ENCODE results near the gene DIPK1B.

DIPK1B gene

GRCh38 chr9:136673088-136673974 is 39.0 kb upstream of the DIPK1B start:
- DNase-seq, result no peak

DNA sequence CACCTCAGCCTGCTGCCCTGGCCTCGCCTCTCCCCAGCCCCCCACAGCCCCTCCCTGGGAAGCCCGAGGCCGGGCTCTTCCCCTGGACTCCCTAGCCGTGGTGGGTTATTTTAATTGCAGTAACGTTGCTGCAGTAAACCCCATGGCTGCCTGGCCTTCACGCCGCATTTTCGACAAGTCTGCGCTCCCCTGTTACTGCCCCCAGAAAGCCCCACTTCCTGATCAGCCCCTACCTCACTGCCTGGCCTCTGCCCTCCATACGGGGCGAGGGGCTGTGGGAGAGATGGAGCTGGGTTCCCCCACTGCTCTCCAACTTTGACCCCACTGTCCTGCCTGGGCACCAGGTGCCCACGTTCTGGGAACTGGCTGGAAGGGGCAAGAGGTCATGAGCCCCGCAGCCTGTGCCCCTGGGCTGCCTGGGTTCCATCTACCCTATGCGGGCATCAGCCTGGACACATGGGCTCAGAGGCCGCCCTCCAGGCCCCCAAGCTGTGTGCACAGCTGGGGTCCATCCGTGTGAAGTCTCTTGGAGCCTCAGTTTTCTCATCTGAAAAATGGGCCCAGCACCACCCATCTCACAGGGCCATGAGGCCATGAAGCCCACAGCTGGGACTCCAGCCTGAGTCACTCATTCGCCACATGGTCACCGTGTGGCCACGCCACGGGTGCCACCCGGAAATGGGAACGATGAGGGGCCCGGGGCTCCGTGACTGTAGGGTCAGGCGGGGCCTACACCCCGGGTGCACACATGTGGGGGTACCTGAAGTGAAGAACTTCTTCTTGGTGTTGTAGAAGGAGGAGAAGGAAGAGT is 38.2 kb upstream of the DIPK1B start:
- DNase-seq, result no peak

- no peak for DNase-seq
Measured at GRCh38 chr9:136674786-136675349, 37.5 kb upstream of the DIPK1B start.

GRCh38 chr9:136675477-136676296 is 36.7 kb upstream of the DIPK1B start:
- DNase-seq, result no peak

GRCh38 chr9:136676297-136676794 is 36.0 kb upstream of the DIPK1B start:
- DNase-seq, result no peak

GRCh38 chr9:136676920-136677686 is 35.3 kb upstream of the DIPK1B start:
- no peak for DNase-seq

DNA sequence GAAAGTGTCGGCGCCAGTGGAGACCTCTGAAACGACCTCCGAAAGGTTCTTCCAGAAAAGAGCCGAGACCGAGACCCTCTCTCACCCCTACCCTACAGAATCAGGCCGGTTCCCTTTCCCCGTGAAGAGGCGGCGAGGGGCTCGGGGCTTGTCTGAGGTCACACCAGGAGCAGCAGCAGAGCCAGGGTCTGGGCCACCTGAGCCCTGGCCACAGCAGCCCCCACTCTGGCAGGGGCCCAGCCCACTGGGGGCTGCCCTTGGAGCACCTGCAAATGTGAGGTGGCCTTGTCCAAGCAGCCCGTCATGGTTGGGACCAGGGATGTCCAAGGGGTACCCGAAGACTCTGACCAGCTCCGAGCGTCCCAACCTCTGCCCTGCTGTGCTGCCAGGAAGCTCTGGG is 34.3 kb upstream of the DIPK1B start:
- DNase-seq, result no peak

- DNase-seq, result no peak
Measured at GRCh38 chr9:136678624-136679023, 33.7 kb upstream of the DIPK1B start.

DNA sequence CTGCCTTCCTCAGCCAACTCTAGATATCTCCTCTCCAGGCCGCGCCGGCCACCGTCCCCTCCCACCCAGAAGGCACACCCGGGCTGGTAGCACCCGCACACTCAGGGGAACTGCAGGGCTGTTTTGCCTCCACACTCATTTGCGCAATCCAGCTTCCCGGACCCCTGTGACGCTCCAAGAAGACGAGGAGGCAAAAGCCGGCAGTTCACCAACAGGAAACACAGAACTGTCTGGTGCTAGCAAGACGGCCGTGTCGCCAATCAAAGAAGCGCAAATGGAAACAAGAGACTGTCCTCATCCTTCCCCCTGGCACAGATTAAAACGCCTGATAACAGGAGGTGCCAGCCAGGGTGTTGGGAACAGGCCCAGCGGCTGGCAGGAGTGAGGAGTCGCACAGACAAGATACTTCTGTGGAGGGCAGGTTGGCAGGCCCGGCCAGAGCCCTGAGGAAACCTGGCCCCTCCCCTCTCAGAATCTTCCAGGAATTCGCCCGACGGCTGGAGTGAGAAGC is 32.9 kb upstream of the DIPK1B start:
- DNase-seq, result no peak

DNA sequence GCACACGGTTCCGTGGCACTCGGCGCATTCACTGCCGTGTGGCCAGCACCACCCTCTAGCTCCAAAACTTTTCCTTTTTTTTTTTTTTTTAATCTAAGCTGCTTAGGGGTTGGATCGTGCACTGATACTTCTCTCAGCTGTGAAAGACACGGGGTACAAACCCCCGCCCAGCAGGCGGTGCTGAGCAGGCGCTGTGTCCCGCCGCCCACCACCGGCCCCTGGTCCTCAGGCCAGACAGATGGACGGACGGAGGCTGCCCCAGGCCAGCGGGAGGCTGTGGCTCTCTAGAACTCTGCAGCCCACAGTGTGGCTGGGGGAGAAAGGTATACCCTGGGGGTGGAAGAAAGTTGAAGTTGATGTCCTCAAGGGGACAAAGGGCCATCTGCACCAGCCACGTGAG is 31.3 kb upstream of the DIPK1B start:
- DNase-seq, result no peak

GRCh38 chr9:136681945-136682699 is 30.2 kb upstream of the DIPK1B start:
- no peak for DNase-seq

DNA sequence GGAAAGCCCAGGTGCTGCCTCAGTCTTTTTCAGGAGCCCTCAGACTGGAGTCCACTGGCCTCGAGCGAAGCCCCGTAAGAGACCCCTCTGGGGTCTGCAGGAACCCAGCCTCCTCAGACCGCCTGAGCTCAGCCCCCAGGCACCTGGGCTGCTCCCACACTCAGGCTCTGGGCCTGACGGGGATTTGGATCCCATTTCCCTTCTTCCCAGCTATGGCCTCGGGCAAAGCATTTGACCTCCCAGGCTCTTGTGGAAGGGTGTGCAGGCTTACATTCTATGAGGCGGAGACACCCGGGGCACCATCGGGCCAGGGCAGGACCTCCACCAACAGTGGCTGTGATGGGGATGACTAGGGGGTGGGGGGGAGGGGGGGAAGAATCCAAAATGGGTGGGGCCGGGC is 29.7 kb upstream of the DIPK1B start:
- no peak for DNase-seq

- no peak for DNase-seq
Measured at GRCh38 chr9:136683173-136683745, 29.1 kb upstream of the DIPK1B start.

DNA sequence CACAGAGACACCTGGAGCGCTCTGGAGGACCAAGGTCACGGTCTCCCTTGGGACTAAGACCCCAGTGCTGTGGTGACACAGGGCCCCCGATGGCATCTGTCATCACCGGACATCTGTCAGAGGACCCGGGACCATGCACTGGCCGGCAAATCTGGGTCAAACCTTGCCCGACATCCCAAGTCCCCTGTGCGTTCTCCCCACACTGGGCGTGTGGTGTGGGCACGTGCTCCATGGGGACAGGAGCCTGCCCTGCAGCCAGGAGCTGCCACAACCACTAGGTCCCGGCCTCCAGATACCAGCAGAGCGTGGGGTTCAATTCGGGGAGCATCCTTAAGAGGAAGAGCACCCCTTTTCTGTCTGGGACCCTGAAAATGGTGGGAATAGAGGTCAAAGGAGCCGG is 28.6 kb upstream of the DIPK1B start:
- DNase-seq, result no peak

DNA sequence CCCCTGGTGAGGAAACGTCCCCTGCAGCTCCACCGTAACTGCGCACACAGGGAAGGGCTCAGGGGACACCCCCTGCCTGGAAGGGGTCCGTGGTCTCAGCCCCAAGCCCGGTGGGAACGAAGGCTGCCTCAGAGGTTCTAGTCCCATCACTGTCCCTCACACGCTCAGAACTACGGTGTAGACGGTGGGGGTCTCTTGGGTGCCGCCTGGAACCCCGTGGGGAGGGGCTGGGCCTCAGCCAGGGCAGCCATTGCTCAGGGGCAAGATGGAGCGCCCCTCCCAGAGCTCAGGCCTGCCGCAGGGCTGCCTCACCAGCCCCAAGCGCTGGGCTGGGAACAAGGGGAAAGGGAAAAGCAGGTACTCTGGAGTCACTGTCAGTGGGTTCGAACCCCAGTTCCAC is 28.0 kb upstream of the DIPK1B start:
- no peak for DNase-seq

- no peak for DNase-seq
Measured at GRCh38 chr9:136684799-136685198, 27.6 kb upstream of the DIPK1B start.

GRCh38 chr9:136685216-136685615 is 27.2 kb upstream of the DIPK1B start:
- no peak for DNase-seq

DNA sequence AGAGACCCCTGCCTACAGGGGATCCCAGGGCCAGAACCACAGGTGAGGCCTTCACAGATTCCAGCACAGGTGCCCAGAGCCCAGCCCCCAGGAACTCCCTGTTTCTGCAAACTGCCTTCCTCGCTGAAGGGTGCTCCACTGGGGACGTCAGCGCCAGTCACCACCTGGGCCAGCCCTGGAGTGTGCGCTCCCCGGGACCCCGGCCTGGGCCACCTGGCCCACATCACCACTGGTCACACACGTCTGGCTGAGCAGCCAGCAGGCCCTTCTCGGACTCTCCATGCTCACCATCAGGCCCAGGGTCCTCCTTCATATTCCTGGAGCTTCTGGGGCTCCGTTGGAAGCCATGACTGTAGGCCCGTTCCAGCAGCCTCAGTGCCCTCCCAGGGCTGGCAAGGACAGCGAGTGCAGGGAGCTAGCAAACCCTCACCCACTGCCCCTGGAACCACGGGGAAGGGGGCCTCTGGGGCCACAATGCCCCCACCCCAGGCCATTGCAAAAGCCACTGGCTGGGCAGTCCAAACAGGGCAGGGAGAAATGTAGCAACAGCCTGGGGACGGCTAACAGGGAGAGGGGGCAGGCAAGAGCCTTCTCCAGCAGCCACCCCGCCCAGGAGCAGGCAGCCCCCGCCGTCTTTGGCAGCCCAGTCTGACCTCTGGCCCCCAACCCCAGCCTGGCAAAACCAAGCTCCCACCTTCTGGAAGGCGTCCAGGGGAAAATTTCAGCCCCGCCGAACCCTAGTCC is 26.4 kb upstream of the DIPK1B start:
- DNase-seq, result no peak

DNA sequence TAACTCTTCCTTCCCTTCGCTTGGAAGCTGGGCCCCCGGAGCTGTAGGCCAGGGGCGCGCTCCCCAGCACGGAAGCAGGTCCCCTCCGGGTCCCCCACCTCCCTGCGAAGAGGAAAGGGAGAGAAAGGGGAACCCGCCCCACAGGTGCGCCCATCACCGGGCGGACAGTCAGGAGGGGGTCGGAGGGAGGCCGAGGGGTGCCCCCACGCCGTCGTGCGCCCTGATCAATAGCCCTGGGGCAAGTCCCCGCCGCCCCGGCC is 25.9 kb upstream of the DIPK1B start:
- DNase-seq, result no peak

Data from activated CD8-positive, alpha-beta memory T cell treated with anti-CD3 and anti-CD28 coated beads, Interleukin-2, amount 50 U/mL, for 48 hours (primary cell).